Measurements from ENCODE around the gene CMIP.
"Not testable (repeated sequence)": the region's sequence is repeated elsewhere in the genome, so short reads cannot be mapped to it uniquely, and the experiment has no call there.

Gene CMIP

GRCh38 chr16:81671738-81672597 lies 227.4 kb downstream of the CMIP start:
- no peak for DNase-seq

- DNase-seq: no peak
Measured at GRCh38 chr16:81673432-81673831, 228.8 kb downstream of the CMIP start.

- no peak for DNase-seq
Measured at GRCh38 chr16:81675662-81676061, 231.1 kb downstream of the CMIP start.

GRCh38 chr16:81676066-81676882 lies 231.7 kb downstream of the CMIP start:
- no peak for DNase-seq

GRCh38 chr16:81676883-81677737 lies 232.5 kb downstream of the CMIP start:
- DNase-seq: no peak

- no peak for DNase-seq
Measured at GRCh38 chr16:81678326-81679095, 233.9 kb downstream of the CMIP start.

- DNase-seq: no peak
Measured at GRCh38 chr16:81679721-81680430, 235.3 kb downstream of the CMIP start.

- DNase-seq: no peak
Measured at GRCh38 chr16:81680444-81681275, 236.1 kb downstream of the CMIP start.

GRCh38 chr16:81681311-81681710 lies 236.7 kb downstream of the CMIP start:
- DNase-seq: no peak

GRCh38 chr16:81684242-81684837 lies 239.7 kb downstream of the CMIP start:
- DNase-seq: no peak

- no peak for DNase-seq
Measured at GRCh38 chr16:81684901-81685300, 240.3 kb downstream of the CMIP start.

- DNase-seq: peak; percentile 99
Measured at GRCh38 chr16:81686391-81687130, 242.0 kb downstream of the CMIP start.

- DNase-seq: no peak
Measured at GRCh38 chr16:81687131-81687456, 242.5 kb downstream of the CMIP start.

GRCh38 chr16:81688182-81688581 lies 243.6 kb downstream of the CMIP start:
- DNase-seq: peak; percentile 35

- not testable (repeated sequence) for DNase-seq
Measured at GRCh38 chr16:81688839-81689238, 244.2 kb downstream of the CMIP start.

GRCh38 chr16:81692021-81692420 lies 247.4 kb downstream of the CMIP start:
- no peak for DNase-seq

- DNase-seq: no peak
Measured at GRCh38 chr16:81692571-81692970, 248.0 kb downstream of the CMIP start.

- DNase-seq: no peak
Measured at GRCh38 chr16:81693041-81693743, 248.6 kb downstream of the CMIP start.

GRCh38 chr16:81693744-81694303 lies 249.2 kb downstream of the CMIP start:
- DNase-seq: no peak

Measured in hematopoietic multipotent progenitor cell treated with erythropoietin and hydrocortisone succinate and interleukin-3 and kit ligand, for 4 days (in vitro differentiated cells).